NCI-H2227 treated with DMSO at 0.1 percent for 48 hours (cell line): ENCODE results near the gene CHID1.

Experiments used
- DNase-seq: peaks from one replicate; lab custom pipeline; 2025; lab: John Stamatoyannopoulos, UW

The CHID1 gene

GRCh38 chr11:863910-864827 lies 46.4 kb downstream of the CHID1 start:
- DNase-seq, result no peak

GRCh38 chr11:863023-863909 lies 47.3 kb downstream of the CHID1 start:
- DNase-seq, result no peak

GRCh38 chr11:862696-863022 lies 48.0 kb downstream of the CHID1 start:
- DNase-seq, result no peak

GRCh38 chr11:862081-862661 lies 48.4 kb downstream of the CHID1 start:
- no peak for DNase-seq

GRCh38 chr11:861105-861479 lies 49.5 kb downstream of the CHID1 start:
- DNase-seq, result no peak

- no peak for DNase-seq
Observed at GRCh38 chr11:860234-861104, 50.1 kb downstream of the CHID1 start.

- peak; percentile 81 for DNase-seq
Observed at GRCh38 chr11:859394-860131, 51.0 kb downstream of the CHID1 start.

GRCh38 chr11:858762-859339 lies 51.8 kb downstream of the CHID1 start:
- no peak for DNase-seq

- DNase-seq, result no peak
Observed at GRCh38 chr11:858053-858761, 52.4 kb downstream of the CHID1 start.

- no peak for DNase-seq
Observed at GRCh38 chr11:856397-856796, 54.2 kb downstream of the CHID1 start.

GRCh38 chr11:855796-856195 lies 54.8 kb downstream of the CHID1 start:
- no peak for DNase-seq

- DNase-seq, result no peak
Observed at GRCh38 chr11:855330-855674, 55.3 kb downstream of the CHID1 start.

- DNase-seq, result no peak
Observed at GRCh38 chr11:854601-855329, 55.8 kb downstream of the CHID1 start.

- DNase-seq, result no peak
Observed at GRCh38 chr11:853682-854448, 56.7 kb downstream of the CHID1 start.

GRCh38 chr11:852762-853161 lies 57.8 kb downstream of the CHID1 start:
- DNase-seq, result no peak

- DNase-seq, result no peak
Observed at GRCh38 chr11:850775-851763, 59.5 kb downstream of the CHID1 start.
